CD4-positive, alpha-beta T cell treated with Interleukin-4 for 4 hours (primary cell): Measurements from ENCODE around the gene BOLA2.
"Not testable (repeated sequence)": the region's sequence is repeated elsewhere in the genome, so short reads cannot be mapped to it uniquely, and the experiment has no call there.

Experiments used
- DNase-seq: peaks from one replicate; pipeline ENCODE4 v3.0.0-alpha.2; 2020

The BOLA2 gene

DNA sequence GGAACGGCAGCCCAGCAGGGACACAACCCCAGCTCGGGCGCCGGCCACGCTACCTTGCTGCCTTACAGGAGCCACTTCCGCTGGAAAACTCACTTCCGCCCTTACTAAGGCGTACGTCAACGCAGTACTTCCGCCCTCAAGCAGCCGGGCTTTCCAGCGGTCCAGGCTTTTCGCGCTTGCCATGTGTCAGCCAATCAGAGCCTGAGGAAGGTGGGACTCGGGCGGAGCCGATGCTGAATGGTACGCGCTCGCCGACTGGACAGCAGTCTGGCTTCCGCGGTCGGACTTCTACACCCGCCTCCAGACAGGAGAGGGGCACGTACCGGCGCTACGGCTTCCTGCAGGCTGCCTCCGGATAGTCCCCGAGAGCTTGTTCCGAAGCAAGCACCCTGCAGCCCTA is at the start of gene BOLA2, which contains the start of gene SLX1B:
Gene BOLA2 (minus strand): TSS at position 83 of the 400 bp plus-strand sequence. CDS start 98 bp downstream, outside the sequence.
Gene SLX1B (plus strand): TSS at position 265 of the 400 bp plus-strand sequence.
- not testable (repeated sequence) for DNase-seq

- not testable (repeated sequence) for DNase-seq
Observed at GRCh38 chr16:29482276-29482675, 28.1 kb upstream of the BOLA2 start.

- DNase-seq, result not testable (repeated sequence)
Observed at GRCh38 chr16:29472065-29472464, 17.9 kb upstream of the BOLA2 start.

GRCh38 chr16:29469660-29470059 is 15.5 kb upstream of the BOLA2 start:
- DNase-seq, result peak; percentile 83

DNA sequence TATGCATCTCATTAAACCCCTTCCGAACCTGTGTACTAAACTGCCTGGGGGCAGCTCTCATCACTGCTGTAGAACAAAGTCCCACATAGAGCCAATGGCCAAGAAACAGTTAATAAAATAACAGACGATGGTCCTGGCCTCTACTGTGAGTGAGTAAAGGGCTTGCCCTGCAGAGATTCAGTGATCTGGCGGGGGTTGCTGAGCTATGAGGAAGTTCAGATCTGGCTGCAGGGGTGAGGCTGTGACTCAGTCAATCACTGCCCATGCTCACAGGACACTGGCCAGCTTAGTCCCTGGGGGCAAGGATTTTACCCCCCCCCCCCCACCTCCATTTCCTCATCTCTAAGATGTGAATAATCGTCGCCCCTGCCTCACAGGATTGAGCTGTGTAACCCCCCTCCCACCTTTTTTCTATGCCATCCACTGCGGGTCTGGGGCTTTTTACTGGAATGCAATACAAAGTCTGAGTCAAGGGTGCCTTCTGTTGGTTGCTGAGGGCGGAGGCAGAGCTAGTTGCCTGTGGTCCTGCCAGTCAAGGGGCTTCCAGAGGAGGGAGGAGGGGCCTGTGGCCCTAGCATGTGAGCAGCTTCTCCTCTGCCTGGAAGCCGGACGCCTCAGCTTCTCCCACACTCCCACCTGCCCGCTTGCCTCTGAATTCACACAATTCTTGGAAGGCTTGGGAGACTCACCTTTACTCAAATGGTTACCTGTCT is 13.7 kb upstream of the BOLA2 start:
- not testable (repeated sequence) for DNase-seq

DNA sequence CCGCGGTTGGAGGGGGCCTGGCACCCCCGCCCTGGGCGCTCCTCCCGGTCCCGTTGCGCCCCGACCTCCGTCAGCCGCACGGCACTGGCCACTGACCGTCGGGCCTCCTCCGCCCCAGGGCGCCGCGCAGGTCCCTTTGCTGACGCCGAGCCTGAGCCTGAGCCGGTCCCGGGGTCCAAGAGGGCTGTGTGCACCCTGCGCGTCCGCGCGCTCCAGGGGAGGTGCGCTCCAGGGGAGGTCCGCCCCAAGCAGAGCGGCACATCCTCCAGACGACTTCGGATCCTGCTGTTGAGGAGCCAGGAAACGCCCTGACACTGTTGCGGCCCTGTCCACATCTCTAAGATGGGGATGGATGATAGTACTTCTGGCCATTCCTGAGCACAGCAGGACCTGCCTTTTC is 12.8 kb upstream of the BOLA2 start:
- not testable (repeated sequence) for DNase-seq

DNA sequence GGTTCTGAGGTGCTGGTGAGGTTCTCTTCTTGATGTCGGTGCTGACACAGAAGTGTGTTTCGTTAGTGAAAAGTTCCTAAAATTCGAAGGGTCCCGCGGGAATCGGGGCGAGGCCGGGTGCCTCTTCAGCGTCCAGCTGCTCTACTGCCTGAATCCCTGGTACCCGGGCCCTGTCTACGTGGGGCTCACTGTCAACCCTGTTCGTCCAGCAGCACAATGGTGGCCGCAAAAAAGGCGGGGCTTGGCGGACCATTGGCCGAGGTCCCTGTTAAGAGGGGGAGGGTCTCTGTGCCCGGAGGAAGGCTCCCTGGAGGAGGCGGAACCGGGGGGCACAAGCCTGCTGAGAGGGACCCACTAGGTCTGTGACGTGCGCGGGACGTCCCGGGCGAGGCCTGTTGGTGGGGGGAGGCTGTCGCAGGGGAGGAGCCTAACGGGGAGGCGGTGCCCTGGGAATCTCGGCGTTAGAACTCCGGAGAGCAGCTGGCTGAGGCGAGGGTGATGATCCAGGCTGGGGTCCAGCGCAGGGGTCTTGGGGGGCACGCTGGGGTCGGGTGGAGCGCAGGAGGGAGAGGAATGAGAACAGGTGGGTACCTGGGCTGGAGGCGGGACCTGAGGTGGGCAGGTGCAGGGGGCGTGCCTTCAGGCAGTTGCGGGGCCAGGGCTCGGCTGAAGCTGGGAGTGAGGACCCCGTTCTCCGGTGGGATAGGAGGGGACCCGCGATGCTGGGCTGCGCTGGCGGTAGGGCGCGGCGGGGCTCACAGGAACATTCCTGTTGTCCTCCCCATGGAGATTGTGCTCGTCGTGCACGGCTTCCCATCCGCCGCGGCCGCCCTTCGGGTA is 12.1 kb upstream of the BOLA2 start:
- DNase-seq, result not testable (repeated sequence)

- not testable (repeated sequence) for DNase-seq
Observed at GRCh38 chr16:29460647-29461030, 6.5 kb upstream of the BOLA2 start.

GRCh38 chr16:29459706-29460646 is 5.8 kb upstream of the BOLA2 start, which contains the start of gene SULT1A4:
TSS of gene SULT1A4 (plus strand) at chr16:29459913. CDS start at chr16:29461386, 1,473 bp downstream.
- not testable (repeated sequence) for DNase-seq

- DNase-seq, result not testable (repeated sequence)
Observed at GRCh38 chr16:29457660-29458059, 3.5 kb upstream of the BOLA2 start.

DNA sequence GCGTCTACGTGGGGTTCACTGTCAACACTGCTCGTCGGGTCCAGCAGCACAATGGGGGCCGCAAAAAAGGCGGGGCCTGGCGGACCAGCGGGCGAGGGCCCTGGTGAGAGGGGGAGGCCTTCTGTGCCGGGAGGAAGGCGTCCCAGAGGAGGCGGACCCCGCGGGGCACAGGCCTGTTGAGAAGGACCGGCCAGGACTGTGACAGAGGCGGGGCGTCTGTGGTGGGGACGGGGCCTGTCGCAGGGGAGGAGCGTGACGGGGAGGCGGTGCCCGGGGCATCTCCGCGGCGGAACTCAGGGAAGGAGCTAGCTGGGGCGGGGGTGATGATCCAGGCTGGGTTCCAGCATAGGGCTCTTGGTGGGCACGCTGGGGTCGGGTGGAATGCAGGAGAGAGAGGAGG is 677 bp upstream of the BOLA2 start:
- DNase-seq, result not testable (repeated sequence)

GRCh38 chr16:29453754-29454153 is 397 bp downstream of the BOLA2 start:
- DNase-seq, result not testable (repeated sequence)

- not testable (repeated sequence) for DNase-seq
Observed at GRCh38 chr16:29425390-29425789, 28.8 kb downstream of the BOLA2 start.

GRCh38 chr16:29423587-29423986 is 30.6 kb downstream of the BOLA2 start:
- DNase-seq, result not testable (repeated sequence)

- DNase-seq, result not testable (repeated sequence)
Observed at GRCh38 chr16:29405249-29405648, 48.9 kb downstream of the BOLA2 start.
